HG02763 (cell line): ENCODE data around the gene SRGAP2B.
A peak's percentile ranks its signal among the peaks of the same experiment; 100 is the strongest.
"Not testable (repeated sequence)": the region's sequence is repeated elsewhere in the genome, so short reads cannot be mapped to it uniquely, and the experiment has no call there.

ENCODE experiments used
- ATAC-seq: cut with Tn5 transposase; IDR thresholded peaks from one replicate; pipeline ENCODE4 v1.9.1; 2021; ENCODE audit warnings: mild to moderate bottlenecking, moderate library complexity; ENCODE audit not compliant: unreplicated experiment

SRGAP2B gene

DNA sequence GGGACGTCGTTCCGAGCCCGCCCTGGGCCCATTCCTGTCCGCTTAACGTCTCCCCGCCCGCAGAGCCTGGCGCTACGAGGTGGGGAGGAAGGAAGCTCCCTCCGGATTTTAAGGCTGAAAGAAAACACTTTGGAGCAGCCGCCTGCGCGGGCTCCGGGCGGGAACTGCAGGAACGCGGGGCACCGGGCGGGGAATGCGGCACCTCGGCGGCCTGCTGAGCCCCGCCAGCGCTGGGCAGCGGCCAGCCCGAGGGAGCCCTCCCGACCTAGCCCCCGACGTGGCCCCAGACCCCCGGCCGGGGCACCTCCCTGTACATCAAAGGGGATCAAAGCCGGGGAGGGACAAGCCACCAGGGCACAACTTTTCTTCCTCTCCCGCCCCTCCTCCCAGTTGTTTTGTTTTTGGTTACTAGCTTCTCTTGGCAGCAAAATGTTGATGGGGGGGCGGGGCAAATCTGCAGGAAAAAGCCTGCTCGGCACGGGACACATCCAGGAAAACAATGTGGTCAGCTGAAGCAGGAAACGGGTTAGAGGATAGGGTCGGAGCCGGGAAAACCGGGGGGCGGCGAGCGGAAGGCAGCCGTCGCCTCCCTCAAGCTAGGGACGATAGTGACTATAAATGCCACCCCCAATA is 1.5 kb downstream of the SRGAP2B start:
- not testable (repeated sequence) for ATAC-seq

DNA sequence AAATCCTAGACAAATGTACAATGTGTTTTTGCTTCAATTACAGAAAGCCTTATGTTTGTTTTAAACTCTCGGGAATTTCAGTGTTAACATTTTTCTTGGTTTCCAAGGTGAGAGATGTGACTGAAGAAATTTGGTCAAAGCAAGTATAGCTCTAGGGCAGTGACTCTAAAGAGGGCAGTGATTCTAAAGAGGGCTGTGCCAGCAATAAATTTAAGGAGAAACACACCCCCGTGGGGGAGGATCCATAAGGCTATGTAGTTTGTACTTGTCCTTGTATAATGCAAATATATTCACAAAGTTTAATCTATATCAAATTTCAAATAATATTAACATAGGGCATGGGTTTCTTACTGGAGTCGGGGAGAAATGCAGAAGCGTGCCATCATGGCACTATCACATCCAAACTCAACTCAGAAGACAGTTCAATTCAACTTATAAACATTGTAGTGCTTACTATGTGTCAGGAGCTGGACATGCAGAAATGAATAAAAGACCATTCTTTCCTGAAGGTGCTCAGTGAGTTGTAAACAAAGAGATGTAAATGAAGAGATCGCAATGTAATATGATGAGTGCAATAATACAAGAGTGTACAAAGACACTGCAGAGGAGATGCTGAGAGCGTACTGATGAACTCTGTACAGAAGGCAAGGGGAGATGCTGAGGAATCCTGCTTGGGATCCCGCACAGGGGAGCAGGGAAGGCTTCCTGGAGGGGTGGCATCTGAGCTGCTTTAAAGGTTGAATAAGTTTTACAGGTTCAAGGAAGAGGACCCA is 12.5 kb downstream of the SRGAP2B start:
- not testable (repeated sequence) for ATAC-seq

DNA sequence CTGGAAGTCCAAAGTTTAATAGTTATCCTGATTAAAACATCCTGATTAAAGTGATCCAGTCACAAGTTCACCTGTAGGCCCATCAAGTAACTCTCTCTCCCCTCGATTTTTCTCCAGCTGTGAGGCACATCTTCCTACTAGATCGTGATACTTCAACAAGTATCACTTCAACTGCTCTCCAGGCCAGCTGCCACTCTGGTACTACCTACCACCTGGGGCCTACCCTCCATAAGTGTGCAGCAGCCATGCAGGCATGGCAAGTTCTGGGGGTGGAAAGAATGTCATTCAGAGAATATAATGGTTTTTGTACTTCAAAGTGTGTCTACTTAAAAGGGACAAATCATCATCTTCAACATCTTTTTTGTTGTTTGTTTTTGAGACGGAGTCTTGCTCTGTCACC is 14.9 kb downstream of the SRGAP2B start:
- ATAC-seq: not testable (repeated sequence)

DNA sequence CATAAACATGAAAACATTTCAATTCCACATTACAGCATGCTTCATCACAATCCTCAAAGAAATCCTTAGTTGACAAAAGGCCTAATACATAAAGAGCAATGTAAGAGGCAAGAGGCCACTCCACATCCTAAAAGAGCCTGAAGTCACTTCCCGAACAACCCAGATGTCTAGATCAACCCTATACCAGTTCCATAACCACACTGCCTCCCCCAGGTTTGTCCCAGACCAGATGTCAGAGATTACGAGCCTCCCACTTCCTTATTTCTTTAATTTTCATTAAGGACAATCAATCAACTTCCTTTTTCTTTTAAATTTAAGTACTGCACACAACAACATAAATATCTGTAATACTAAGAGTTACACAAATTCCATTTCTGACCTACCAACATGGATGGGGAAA is 15.4 kb downstream of the SRGAP2B start:
- not testable (repeated sequence) for ATAC-seq

DNA sequence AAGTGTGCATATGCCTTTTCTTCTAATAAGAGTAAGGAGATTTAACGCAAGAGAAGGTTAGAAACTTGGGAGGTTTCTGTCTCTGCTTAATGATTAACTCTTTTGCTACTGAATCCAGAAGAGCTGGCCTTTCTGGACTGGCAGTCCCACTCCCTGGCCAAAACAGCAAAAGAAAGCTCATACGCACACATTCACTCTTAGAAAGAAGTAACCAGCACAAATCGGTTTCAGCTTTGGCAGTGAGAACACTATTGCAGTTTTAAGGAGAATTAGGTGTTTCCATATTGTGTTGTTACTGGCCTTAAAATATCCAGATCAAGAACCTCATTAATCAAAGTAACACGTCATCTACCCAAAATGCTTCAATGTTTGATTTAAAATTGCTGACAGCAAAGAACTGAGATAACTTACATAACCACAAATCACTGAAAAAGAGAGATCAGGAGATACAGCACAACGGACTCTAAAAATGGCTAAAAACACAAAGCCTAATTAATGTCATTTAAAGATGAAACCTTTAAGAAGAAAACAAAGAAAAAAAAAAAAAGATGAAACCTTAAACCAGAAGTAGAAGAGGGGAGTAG is 16.2 kb downstream of the SRGAP2B start:
- ATAC-seq: not testable (repeated sequence)

DNA sequence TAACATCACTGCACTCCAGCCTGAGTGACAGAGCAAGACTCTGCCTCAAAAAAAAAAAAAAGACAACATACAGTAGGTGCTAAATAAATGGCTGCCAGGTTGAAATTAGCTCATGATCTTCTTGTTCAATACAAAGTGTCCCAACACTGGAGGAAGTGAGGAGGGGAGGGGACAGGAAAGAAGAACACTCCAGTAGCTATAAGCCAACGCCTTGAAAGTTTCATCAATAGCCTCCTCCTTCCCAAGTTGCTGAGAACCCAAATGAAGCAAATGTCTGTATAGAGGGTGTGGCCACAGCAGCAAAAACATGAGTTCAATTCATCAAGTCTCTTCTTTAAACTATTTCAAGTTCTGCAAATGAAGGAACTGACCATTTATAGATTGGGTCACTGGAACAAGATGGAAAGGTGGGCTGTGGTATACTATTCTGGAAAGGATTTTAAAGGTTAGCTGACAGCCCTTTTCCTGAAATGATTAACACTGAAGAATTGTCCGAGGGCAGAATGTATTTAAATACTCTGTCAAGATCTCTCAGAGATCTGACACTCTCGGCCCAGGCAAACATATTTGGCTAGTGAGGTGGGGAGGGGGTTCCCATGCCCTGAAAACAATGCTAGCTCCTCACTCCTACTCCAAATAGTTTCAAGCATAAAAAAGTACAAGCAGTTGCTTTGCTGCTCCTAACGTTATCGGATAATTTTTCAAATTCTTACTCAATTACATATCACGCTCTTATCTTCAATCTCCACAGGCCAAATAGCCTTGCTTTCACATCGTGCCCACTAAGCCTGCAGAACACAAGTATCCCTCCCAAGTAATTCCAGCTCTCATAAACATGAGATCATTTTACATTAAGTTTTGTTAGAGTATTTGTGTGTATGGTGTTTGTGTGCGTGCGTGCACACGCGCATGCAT is 17.0 kb downstream of the SRGAP2B start:
- not testable (repeated sequence) for ATAC-seq

DNA sequence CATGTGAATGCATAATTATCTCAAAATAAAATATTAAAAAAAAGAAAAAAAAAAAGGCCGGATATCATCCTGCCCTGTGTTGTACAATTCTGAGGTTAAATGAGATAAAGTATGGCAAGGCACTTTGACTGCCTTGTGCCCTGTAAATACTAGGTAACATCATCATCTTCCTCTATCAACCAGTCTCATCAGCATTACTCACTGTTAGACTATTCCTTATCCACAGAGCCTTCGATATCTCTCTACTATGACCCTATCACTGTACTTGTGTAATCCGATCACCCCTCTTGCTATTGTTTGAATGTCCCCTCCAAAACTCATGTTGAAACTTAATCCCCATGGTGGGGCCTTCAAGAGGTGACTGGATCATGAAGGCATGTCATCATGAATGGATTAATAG is 18.3 kb downstream of the SRGAP2B start:
- not testable (repeated sequence) for ATAC-seq

DNA sequence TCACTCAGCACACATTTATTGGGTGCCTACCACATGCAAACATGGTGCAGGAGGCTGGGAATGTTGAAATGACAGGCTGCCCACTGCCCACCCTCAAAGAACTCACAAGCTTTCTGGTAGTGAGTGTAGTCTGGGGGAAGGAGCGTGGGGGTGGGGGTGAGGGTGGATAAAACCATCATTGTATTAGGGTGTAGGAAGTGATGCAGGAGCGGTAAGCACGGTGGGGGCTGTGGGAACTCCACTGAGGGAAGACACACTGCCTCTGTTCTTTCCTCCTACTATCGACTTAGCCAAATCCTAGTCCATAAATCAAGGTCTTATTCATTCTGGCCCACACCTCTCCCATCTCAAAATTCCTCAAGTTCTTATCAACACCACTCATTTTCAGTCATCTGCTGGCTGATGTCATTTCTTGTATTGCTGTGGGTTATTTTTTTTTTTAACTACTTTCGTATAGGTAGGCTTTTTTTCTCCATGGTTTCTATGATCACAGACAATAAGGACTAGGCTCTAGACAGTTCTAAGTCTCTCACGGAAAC is 21.0 kb downstream of the SRGAP2B start:
- ATAC-seq: not testable (repeated sequence)

DNA sequence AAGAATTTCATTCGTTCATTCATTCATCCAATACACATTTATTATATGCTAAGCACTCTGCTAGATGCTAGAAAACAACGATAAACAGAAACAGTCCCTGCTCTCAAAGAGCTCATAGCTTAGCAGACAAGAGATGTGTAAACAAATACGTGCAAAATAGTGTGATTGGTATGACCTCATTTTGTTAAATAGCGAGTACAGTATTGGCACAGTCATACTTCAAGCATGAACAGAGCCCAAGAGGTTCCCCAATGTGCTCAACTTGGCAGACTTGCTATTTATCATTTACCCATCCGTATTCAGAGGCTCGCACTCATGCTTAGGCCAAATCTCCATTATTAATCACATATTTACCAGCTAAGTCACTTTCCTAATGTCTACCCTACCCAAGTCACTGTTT is 23.6 kb downstream of the SRGAP2B start:
- not testable (repeated sequence) for ATAC-seq

DNA sequence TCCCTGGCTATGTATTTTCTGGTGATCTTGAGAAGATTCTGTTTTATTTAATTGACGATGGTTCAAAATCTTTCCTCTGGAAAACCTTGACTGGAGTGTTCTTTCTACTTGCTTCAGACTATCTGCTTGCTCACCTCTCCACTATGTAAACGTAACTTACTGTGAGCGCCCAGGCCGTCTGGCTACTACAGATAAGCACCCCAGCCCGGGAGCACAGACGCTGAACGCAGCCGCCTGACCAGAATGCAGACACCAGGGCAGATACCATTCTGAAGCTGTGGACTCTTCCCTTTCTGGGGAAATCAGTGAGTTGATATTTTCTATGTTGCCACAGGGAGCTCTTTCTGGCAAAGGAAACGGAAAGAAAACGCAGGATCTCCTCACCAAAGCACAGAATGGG is 28.6 kb downstream of the SRGAP2B start:
- not testable (repeated sequence) for ATAC-seq

DNA sequence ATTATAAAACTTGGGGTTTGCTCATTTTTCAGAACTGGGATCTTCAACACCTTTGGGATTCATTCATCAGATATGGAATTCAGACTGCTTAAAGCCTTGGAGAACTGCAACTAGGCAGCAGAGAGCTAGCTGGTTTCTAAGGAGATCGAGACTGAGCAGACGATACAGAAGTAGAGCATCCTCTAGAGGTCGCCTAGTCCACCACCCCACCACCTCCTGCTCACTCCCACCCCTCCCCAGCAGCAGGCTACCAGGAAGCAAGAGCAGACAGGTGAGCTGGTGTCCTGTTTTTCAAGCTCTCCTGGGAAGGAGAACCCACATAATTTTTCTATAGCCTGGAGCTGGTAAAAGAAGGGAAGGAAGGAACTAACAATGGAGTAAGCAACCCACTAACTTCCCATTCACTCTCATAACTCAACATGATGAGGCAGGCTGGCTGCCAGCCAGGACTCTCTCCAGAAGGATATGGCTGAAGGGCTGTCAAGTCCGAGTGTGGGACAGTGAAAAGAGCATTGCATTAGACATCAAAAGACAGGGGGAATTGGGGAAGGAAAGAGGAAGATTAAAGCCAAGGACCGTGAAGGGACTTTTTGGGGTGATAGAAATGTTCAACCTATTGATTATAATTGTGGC is 29.8 kb downstream of the SRGAP2B start:
- peak; percentile 64 for ATAC-seq

DNA sequence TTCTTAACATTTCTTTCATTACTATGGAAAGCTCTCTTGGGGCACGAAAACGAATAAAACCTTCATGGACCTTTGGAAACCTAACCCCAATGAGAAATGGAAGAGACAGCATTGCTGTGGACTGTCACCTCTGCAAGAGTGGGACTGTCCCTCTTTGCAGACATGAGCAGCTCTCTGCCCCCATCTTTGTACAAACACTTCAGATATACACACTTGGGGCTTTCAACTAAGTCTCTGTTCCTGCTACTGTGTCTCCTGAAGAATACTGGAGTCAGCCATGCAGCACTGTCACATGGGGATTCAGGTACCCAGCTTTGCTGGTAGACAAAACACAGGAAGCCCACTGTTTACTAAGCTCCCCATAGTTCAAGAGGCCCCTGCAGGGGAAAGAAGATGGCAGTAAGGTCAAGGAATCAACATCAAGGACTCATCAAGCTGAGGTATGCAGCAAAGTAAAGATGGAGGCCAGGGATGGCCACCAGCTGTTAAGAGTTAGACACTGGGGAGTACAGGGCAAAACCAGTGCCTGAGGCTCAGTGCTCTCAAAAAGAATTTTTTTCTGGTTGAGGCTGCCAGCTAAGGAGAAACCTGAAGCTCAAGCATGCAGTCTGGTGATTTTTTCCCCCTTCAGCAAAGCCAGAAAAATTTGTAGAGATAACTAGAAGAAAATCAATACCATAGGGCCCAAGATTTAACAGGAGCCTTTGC is 31.0 kb downstream of the SRGAP2B start:
- not testable (repeated sequence) for ATAC-seq

DNA sequence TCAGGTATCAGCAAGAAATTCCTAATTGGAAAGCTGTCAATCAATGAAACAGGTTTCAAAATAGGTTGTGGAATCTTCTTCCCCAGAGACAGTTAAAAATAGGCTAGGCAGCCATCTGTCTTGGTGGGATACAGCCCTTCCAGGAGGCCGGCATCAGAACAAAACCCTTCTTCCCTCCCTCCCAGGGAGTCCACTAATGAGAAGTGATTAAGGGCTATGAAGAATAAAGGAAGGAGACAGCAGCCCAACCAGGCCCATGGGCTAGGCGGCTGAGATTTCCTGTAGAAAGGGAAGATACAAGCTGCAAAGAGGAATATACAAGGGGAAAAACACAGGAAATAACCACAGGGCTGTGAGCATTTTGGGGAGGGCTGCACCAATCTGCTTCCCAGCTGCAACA is 31.8 kb downstream of the SRGAP2B start:
- ATAC-seq: not testable (repeated sequence)

DNA sequence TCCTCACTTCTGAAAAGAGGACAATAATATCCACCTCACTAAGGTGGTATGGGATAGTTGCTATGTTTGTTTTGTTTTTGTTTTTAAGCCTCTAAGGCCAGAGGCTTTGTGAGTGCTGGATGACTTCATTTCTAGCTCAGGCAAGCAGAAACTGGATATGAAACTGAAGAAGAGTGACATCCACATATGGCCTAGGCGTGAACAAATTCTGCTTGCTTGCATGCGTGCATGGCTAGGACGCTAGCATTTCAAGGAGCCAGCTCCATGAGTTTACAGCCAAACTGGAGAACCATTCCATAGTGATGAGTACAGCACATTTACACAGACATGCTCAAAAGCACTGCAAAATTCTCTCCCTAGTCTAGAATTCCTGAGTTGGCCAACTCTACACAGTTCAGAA is 36.9 kb downstream of the SRGAP2B start:
- ATAC-seq: peak; percentile 38

DNA sequence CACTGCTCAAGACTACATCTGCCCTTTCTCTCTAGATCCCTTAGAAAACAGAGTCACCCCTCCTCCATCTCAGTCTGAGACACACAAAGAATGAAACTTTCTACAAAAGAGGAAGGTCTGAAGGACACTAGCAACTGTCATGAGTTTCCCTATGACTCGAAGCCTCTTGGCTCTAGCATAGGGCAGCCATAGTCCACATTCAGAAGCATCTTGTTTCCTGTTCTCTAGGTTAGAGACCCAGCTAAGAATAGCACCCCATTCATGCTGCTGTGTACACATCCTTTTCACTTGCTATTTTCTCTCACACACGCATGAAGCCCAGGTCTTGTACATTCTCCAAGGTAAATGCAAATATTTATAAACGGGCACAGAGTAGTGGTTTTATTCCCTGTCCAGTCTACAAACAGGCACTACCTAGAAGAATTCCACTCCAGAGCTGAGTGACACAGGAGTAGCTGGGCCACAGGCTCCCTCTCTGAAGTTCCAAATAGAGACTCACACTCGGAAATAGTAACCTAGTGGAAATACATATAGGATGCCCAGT is 39.8 kb downstream of the SRGAP2B start:
- ATAC-seq: peak; percentile 99

DNA sequence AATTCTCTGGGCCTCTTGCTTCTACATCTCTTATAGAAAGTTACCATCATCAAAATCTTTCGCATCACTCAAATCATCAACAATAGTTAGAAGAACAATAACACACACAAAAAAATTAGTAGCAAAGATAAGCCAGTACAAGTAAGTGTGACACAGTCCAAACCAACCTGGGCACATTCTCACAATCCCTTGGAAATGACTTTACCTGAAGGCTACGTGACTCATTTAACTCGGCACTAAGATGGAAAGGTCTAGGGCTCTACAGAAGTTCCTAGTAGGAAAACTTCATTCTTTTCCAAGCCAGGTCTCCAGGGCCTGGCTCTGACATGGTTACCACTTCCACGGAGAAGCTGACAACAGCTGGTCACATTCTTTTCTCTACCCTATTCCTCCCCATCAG is 41.7 kb downstream of the SRGAP2B start:
- ATAC-seq: not testable (repeated sequence)

DNA sequence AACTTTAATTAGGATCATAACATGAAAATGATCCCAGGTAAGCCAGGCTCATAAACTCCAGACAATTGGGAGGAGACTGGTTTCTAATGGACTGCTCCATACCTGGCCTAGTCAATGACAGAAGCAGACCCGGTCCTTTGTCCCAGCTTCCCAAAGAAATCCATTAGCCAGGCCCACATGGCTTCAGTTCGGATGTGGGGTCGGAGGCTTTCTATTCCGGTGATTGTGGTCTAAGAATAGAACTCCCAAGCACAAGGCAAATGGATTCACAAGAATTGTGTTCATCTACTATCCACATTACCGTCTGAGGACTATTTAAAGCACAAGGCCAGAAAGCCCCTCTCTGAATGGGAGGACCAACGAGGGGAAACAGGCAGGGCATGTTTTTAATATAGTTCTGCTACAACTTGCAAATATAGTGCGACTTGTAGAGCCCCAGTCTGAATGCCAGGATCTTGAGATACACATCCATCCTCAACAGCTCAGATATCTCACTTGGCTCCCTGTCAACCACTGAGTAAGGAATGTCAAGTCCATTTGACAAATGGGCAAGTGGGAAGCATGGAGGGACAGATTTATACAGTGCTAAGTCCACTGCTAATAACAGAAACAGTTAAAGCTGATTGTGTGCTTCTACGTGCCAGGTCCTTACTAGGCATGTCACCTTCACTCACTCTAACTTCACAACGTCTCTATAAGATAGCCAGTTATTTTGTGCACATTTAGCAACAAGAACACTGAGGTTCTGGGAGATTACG is 42.9 kb downstream of the SRGAP2B start:
- not testable (repeated sequence) for ATAC-seq

DNA sequence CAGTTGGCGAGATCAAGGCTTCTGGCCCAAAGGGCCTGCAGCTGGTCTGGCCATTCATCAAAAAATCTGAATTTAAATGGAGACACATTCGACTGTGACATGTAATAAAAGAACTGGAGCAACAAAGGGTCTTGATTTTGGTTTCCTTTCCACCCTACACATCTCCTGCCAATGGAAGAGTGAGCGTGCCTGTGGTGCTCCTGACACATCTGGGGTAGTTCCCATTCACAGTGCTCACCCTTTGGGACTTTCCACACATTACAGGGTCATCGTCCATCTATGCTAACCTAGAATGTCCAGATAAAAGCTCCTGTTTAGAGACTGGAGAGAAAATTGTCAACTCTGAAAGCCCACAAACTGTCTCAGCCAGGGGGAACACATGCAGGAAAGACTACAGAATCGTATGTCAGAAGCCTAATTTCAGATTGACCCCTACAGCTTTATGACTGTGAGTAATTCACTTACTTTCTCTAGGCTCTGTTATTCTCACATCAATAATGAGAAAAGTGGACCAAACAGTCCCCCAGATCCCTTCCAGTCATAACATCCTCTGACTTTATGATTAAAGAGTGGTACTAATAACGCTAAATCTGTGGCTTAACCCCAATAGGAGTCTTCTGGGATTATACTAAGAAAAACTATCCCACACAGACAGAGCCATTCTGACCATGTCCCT is 46.8 kb downstream of the SRGAP2B start:
- not testable (repeated sequence) for ATAC-seq
